GM12865 (cell line): Measurements from ENCODE around the gene ATG13.

Source experiments
- DNase-seq: peaks from one replicate; pipeline ENCODE4 v3.0.0; 2010; ENCODE audit warnings: low read depth
- H3K4me3 ChIP-seq: 2 replicates; pipeline ENCODE4 v1.5.1; 2011; ENCODE audit warnings: mild to moderate bottlenecking, low read depth, low read length, control low read depth
- TF ChIP-seq, protein P1 (sequence below): IDR thresholded peaks from 2 replicates; pipeline ENCODE4 v1.5.1; 2011; ENCODE audit warnings: low read length, control low read depth, low read depth, inconsistent platforms; ENCODE audit not compliant: insufficient read depth; ENCODE audit errors: missing control alignments

Gene ATG13

DNA sequence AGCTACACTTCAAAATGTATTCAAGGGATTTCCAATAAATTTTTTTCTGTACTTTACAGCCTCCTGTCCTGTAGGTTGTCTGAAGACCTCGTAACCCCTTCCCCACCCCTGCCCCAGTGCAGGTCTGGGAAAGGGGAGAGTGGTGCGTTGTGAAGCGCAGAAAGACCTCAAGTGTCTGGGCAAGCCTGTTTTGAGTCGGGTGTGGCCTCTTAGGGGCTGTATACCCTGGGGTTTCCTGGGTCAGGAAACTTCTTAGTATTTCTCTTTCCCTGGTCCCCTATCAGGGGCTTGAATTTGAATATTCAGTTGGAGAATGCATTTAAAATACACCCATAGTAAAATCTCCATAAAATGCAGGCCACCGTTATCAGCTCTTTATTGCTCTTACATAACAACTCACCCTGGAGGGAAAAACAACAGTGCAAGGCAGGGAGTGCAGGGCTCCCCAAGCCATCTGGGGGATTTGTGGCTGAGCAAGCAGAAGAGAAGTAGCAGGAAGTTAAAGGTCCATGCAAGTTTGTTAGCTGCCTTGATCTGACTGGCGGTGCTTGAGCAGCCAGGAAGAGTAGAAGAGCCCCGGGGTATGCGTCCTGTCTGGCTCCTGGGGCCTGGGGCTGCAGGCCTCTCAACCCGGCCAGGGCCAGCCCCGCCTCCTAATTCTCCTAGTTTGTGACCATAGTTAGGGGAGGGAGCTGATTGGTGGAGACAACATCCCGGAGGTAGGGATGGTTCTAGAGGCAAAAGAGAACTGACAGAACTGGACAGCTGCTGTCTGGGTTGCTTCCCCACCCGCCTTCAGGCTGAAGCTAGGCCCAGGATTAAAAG, 57.3 kb downstream of the ATG13 start:
- no peak for DNase-seq
- TF ChIP-seq, protein P1, sequence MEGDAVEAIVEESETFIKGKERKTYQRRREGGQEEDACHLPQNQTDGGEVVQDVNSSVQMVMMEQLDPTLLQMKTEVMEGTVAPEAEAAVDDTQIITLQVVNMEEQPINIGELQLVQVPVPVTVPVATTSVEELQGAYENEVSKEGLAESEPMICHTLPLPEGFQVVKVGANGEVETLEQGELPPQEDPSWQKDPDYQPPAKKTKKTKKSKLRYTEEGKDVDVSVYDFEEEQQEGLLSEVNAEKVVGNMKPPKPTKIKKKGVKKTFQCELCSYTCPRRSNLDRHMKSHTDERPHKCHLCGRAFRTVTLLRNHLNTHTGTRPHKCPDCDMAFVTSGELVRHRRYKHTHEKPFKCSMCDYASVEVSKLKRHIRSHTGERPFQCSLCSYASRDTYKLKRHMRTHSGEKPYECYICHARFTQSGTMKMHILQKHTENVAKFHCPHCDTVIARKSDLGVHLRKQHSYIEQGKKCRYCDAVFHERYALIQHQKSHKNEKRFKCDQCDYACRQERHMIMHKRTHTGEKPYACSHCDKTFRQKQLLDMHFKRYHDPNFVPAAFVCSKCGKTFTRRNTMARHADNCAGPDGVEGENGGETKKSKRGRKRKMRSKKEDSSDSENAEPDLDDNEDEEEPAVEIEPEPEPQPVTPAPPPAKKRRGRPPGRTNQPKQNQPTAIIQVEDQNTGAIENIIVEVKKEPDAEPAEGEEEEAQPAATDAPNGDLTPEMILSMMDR, result no peak
- no peak overlapping the region for H3K4me3 ChIP-seq

DNA sequence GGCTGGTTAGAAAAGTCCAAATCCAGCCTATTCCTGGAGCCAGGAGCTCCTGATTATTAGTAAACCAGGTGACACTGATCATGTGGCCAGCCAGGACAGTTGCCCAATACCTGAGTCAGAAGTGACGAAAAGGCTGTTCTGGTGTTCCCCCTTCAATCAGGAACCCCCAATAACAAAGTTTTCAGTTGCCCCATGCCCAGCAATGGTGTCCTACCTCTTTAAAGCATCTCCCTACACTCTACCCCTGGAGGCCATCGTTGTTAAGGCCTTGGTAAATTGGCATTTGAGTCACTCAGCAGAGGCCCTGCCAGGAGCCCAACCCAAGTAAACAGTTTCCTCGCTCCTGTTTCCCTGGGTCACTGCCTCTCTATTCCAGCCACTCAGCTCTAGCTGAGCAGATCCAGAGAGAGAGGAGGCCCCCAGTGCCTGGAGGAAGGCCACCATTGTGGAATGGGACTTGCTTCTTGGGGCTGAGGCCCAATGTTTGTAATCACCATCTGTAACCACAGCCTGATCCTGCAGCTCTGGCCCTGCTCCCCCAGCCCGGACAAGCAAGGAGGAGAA, 58.0 kb downstream of the ATG13 start:
- TF ChIP-seq, protein P1, result no peak
- no peak overlapping the region for H3K4me3 ChIP-seq
- DNase-seq, result no peak

- TF ChIP-seq, protein P1, result no peak
- H3K4me3 ChIP-seq, result no peak overlapping the region
- no peak for DNase-seq
Measured at GRCh38 chr11:46675949-46676348, 58.6 kb downstream of the ATG13 start.

GRCh38 chr11:46676436-46677158, 59.2 kb downstream of the ATG13 start:
- no peak overlapping the region for H3K4me3 ChIP-seq
- DNase-seq, result no peak
- TF ChIP-seq, protein P1, result no peak

GRCh38 chr11:46677169-46677568, 59.8 kb downstream of the ATG13 start:
- no peak overlapping the region for H3K4me3 ChIP-seq
- TF ChIP-seq, protein P1, result no peak
- DNase-seq, result no peak

DNA sequence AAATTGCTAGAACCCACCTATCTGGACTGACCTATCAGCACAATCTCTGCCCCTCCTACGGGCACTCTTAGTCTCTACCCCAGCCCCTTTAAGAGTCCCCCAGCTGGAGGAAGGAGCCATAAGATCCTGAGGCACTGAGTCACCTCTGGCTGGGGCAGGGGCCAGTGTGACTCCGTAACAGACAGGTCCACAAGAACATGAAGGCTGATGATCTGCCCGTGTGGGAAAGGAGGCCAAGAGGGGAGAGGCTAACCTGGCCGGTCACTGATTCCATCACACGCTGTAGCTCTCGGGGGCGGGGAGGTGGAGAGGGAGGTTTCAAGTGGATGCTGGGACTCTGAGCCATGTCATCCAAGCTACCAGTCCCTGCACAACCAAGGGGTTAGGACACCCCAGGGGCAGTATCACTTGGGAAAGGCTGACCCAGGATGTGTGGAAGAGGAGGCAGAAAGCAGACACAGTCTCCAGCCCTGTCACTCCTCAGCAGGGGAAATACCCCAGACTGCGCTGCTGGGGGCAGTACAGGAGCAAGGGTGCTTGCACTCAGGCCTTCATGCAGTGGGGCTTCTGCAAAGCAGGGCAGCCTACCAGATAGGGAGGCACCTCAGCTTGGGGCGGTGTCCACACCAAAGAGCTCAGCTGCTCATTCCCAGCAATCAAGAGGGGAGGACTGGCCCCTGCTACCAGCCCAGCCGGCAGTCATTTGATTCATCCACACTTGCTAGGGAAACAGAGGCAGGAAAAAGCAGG, 60.8 kb downstream of the ATG13 start:
- DNase-seq, result no peak
- TF ChIP-seq, protein P1, result no peak
- no peak overlapping the region for H3K4me3 ChIP-seq
